A673 (cell line): ENCODE results near the gene CFAP43.

Experiments used
- EZH2 ChIP-seq: fragments of 200-600 bp; sonication (generic); IDR thresholded peaks from 2 replicates; pipeline ENCODE4 v1.6.1; 2017; ENCODE audit warnings: borderline replicate concordance, low read depth, mild to moderate bottlenecking, mixed read lengths, antibody characterized with exemption, low read length; ENCODE audit not compliant: poor library complexity, severe bottlenecking
- TF ChIP-seq, protein P1 (sequence below): fragments of 300-800, 200-600 bp; sonication (generic); conservative IDR thresholded peaks from 2 replicates; pipeline ENCODE4 v1.5.1; 2017; ENCODE audit warnings: low read depth, mild to moderate bottlenecking, antibody characterized with exemption, low read length, moderate library complexity, mixed read lengths

DNA sequence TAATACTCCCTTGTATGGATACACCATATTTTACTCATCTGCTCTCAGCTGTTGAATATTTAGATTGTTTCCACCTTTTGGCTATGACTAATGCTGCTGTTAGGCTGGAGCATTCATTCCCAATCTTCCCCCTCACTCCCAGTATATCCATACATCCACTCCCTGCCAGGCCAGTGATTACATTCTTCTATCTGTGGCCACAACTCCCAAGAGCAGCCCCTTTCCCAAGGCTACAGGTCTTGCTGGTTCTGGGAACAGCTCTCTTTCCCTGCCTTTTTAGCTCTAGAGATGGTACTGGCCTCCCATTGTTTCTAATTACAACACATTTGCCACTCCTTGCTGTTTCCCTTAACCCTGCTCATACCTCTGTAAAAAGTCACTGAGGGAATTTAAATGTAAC, 82.0 kb downstream of the CFAP43 start:
- TF ChIP-seq, protein P1, sequence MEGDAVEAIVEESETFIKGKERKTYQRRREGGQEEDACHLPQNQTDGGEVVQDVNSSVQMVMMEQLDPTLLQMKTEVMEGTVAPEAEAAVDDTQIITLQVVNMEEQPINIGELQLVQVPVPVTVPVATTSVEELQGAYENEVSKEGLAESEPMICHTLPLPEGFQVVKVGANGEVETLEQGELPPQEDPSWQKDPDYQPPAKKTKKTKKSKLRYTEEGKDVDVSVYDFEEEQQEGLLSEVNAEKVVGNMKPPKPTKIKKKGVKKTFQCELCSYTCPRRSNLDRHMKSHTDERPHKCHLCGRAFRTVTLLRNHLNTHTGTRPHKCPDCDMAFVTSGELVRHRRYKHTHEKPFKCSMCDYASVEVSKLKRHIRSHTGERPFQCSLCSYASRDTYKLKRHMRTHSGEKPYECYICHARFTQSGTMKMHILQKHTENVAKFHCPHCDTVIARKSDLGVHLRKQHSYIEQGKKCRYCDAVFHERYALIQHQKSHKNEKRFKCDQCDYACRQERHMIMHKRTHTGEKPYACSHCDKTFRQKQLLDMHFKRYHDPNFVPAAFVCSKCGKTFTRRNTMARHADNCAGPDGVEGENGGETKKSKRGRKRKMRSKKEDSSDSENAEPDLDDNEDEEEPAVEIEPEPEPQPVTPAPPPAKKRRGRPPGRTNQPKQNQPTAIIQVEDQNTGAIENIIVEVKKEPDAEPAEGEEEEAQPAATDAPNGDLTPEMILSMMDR = no peak
- no peak for TF ChIP-seq EZH2
